Testis (tissue), 2 donors: ENCODE results near the gene OPCML.

Source experiments
- CTCF ChIP-seq, 3 experiments: fragments of 450-650 bp in 2 of 3; fragments of 200-600 bp in 1 of 3; sonication (generic) in 1 of 3; IDR thresholded peaks; one replicate each; pipeline ENCODE4 v1.5.1; 2016 to 2019; ENCODE audit warnings: antibody characterized with exemption in 3 of 3, mild to moderate bottlenecking in 2 of 3, moderate library complexity in 1 of 3
- POLR2A ChIP-seq: fragments of 450-650 bp; IDR thresholded peaks from one replicate; pipeline ENCODE4 v1.6.1; 2017; ENCODE audit warnings: antibody characterized with exemption, mild to moderate bottlenecking, moderate library complexity

GRCh38 chr11:132770829-132771530 lies 761.3 kb downstream of the OPCML start:
- TF ChIP-seq CTCF (IDR thresholded peaks at IDR 0.05) (no peak), POLR2A (no peak)
